ENCODE measurements around the gene NPIPB5.
"Not testable (repeated sequence)": the region's sequence is repeated elsewhere in the genome, so short reads cannot be mapped to it uniquely, and the experiment has no call there.

NPIPB5 gene
- 0.91 to 2.0 (median 1.7) reads per million in 4 experiments for total RNA-seq

- not testable (repeated sequence) for DNase-seq
These were observed at the start of gene NPIPB5 for GRCh38 chr16:22510591-22510990. NPIPB5 (plus strand) TSS chr16:22510891; CDS start chr16:22513802, 2,911 bp downstream.

- DNase-seq = not testable (repeated sequence)
These were observed 41.8 kb upstream of the NPIPB5 start for GRCh38 chr16:22468846-22469245.

- DNase-seq = not testable (repeated sequence)
These were observed 27.3 kb downstream of the NPIPB5 start for GRCh38 chr16:22537996-22538395.

GRCh38 chr16:22544809-22545208 is 34.1 kb downstream of the NPIPB5 start:
- DNase-seq = not testable (repeated sequence)

GRCh38 chr16:22546630-22547029 is 35.9 kb downstream of the NPIPB5 start:
- DNase-seq = not testable (repeated sequence)

GRCh38 chr16:22547170-22547765 is 36.6 kb downstream of the NPIPB5 start:
- DNase-seq = not testable (repeated sequence)

- DNase-seq = not testable (repeated sequence)
These were observed 39.2 kb downstream of the NPIPB5 start for GRCh38 chr16:22549853-22550252.

- not testable (repeated sequence) for DNase-seq
These were observed 40.5 kb downstream of the NPIPB5 start for GRCh38 chr16:22551143-22551542.

- DNase-seq = not testable (repeated sequence)
These were observed 41.0 kb downstream of the NPIPB5 start for GRCh38 chr16:22551651-22552050.

- DNase-seq = not testable (repeated sequence)
These were observed 46.1 kb downstream of the NPIPB5 start for GRCh38 chr16:22556759-22557158.
